GM13976 (cell line): ENCODE results near the gene CEBPG.

ENCODE experiments used
- DNase-seq: peaks from one replicate; pipeline ENCODE4 v3.0.0; 2012; ENCODE audit warnings: low spot score
- in situ Hi-C: fragments of 300-500 bp; cut with MboI; formaldehyde crosslinking; loops from one replicate; pipeline ENCODE4 v1.12.0; 2022; ENCODE audit warnings: low sequenced_read_pairs, mixed read lengths, inconsistent platforms; ENCODE audit not compliant: unreplicated experiment
- TF ChIP-seq, protein P1 (sequence below): IDR thresholded peaks from 2 replicates; pipeline ENCODE4 v1.5.1; 2012; ENCODE audit warnings: borderline replicate concordance, mild to moderate bottlenecking; ENCODE audit not compliant: insufficient read depth; ENCODE audit errors: extremely low read depth, missing control alignments, control extremely low read depth

The CEBPG gene

GRCh38 chr19:33408538-33409434 lies 35.3 kb downstream of the CEBPG start:
- TF ChIP-seq, protein P1, sequence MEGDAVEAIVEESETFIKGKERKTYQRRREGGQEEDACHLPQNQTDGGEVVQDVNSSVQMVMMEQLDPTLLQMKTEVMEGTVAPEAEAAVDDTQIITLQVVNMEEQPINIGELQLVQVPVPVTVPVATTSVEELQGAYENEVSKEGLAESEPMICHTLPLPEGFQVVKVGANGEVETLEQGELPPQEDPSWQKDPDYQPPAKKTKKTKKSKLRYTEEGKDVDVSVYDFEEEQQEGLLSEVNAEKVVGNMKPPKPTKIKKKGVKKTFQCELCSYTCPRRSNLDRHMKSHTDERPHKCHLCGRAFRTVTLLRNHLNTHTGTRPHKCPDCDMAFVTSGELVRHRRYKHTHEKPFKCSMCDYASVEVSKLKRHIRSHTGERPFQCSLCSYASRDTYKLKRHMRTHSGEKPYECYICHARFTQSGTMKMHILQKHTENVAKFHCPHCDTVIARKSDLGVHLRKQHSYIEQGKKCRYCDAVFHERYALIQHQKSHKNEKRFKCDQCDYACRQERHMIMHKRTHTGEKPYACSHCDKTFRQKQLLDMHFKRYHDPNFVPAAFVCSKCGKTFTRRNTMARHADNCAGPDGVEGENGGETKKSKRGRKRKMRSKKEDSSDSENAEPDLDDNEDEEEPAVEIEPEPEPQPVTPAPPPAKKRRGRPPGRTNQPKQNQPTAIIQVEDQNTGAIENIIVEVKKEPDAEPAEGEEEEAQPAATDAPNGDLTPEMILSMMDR, result no peak
- no peak for DNase-seq
- in situ Hi-C loops, result loop anchor here (10.0 kb wide), 1 partner anchor 174 kb away; no protein-coding TSS in a partner anchor

DNA sequence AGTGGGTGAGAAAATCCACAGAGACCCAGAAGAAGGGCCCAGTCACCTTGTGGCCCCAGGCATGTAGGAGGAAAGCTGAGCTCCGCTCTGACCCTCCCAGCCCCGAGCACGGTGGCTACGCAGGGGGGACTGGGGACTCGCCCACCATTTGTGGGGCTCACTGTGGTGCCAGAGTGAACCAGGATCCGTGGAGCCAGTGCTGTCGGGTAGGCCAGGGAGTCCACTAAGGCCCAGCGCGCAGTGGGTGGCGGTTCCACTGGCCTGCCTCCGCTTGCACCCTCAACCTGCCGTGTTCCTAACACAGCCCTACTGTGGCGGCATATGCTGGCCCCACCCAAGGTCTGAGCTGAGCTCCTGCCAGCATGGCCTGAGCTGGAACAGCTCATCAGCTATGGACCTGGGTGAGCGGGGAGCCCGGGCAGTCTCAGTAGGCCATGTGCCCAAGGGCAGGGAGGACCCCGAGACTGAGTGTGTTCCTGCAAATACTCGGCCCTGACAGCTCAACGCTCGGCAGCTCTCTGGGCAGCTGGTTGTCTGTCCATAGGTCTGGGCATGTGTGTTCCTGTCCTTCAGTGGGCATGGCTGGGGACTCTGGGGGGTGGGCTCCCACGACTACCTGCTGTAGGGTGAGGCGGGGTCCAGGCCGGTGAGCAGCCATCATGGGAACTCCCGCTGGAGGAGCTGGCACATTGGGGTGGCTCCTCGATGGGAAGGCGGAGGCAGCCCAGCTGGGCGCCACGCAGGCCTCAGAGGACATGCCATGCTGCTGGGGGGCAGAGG lies 36.6 kb downstream of the CEBPG start:
- DNase-seq, result no peak
- in situ Hi-C loops, result loop anchor here (10.0 kb wide), 1 partner anchor 175 kb away; no protein-coding TSS in a partner anchor

GRCh38 chr19:33410915-33411401 lies 37.4 kb downstream of the CEBPG start:
- no peak for DNase-seq
- in situ Hi-C loops, result no loop called here
- TF ChIP-seq, protein P1, result no peak

More for the DNA sequence above, 36.6 kb downstream of the CEBPG start:
- TF ChIP-seq, protein P1, result no peak

DNA sequence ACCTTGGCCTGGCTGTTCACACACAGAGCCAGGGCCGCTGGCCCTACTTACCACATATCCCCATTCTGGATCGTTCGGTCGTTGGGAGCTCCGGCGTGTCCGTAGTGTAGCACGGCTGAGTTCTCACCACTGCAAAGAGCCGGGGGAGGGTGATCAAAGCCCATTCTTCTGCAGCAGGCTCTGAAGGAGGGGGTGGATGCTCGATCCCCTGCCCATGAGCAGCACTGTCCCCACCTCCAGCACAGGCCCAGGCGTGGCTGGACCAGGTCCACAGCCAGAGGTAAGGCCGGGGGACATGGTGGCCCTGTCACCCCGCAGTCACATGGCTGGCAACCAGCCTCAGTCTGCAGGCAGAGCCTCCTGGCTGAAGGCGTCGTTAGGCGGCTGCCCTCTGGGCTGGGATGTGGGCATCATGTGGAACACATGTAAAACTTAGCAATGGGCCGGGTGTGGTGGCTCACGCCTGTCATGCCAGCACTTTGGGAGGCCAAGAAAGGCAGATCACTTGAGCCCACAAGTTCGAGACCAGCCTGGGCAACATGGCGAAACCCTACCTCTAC lies 38.2 kb downstream of the CEBPG start:
- no peak for DNase-seq
- TF ChIP-seq, protein P1, result no peak
- in situ Hi-C loops, result no loop called here

GRCh38 chr19:33412601-33413425 lies 39.3 kb downstream of the CEBPG start:
- in situ Hi-C loops, result no loop called here
- no peak for DNase-seq
- TF ChIP-seq, protein P1, result no peak
